Kidney (tissue), 14 donors: ENCODE results near the gene RFESD. TPM values are rescaled to one million over a fixed set of nuclear protein-coding genes. Genes with fewer than 3 reads are reported as not detected.

Experiments
- DNase-seq, 5 donors: peaks; one replicate each; pipeline ENCODE4 v3.0.0-alpha.2; 2013 to 2020
- FAIRE-seq: peaks from 2 replicates; lab custom pipeline; 2012; peaks lifted over from hg19 to GRCh38; lab: Jason Lieb, UNC
- H3K27ac ChIP-seq, 2 donors: one replicate each; pipeline ENCODE4 v1.7.0; 2013; ENCODE audit warnings: low read depth in 2 of 2, low read length in 2 of 2, inconsistent platforms in 1 of 2
- H3K27me3 ChIP-seq: one replicate; pipeline ENCODE4 v1.7.1; 2013; ENCODE audit warnings: low read length, inconsistent platforms; ENCODE audit not compliant: control insufficient read depth, insufficient read depth
- H3K36me3 ChIP-seq, 3 donors: one replicate each; pipeline versions ENCODE4 v1.7.0 to v1.7.1; 2013; ENCODE audit warnings: low read length in 3 of 3, control low read depth in 1 of 3, inconsistent platforms in 1 of 3; ENCODE audit not compliant: insufficient read depth in 3 of 3, control insufficient read depth in 2 of 3
- H3K4me1 ChIP-seq, 3 donors: one replicate each; pipeline versions ENCODE4 v1.7.0 to v1.7.1; 2013; ENCODE audit warnings: low read length in 3 of 3, inconsistent platforms in 1 of 3, low read depth in 1 of 3; ENCODE audit not compliant: control insufficient read depth in 2 of 3, insufficient read depth in 2 of 3
- H3K4me3 ChIP-seq, 3 donors: one replicate each; pipeline versions ENCODE4 v1.7.0 to v1.8.1; 2013; ENCODE audit warnings: low read length in 3 of 3, control low read depth in 1 of 3, inconsistent platforms in 1 of 3
- H3K9ac ChIP-seq, 3 donors: one replicate each; pipeline versions ENCODE4 v1.7.0 to v1.7.1; 2013; ENCODE audit warnings: low read length in 3 of 3, control low read depth in 1 of 3, inconsistent platforms in 1 of 3
- H3K9me3 ChIP-seq, 3 donors: one replicate each; pipeline versions ENCODE4 v1.7.0 to v1.7.1; 2013; ENCODE audit warnings: low read length in 3 of 3, control low read depth in 1 of 3, inconsistent platforms in 1 of 3; ENCODE audit not compliant: control insufficient read depth in 2 of 3, insufficient read depth in 1 of 3
- intact Hi-C: fragments of 100-400 bp; cut with DNase I; formaldehyde crosslinking; loops from one replicate; pipeline ENCODE4 v1.11.1; 2022
- polyA plus RNA-seq: library from polyadenylated mRNA; stranded (reverse); fragments of 350-450 nt; fragmentation: Illumina TruSeq; extraction: RNeasy Lipid Tissue Mini Kit (QIAGEN cat#74804); gene quantifications from one replicate; pipeline ENCODE4 v1.2.3, GENCODE V29; 2014; ENCODE audit warnings: low read depth, low replicate concordance; ENCODE audit not compliant: insufficient read depth
- total RNA-seq: library from RNA; stranded (reverse); fragmentation: NEBNext Ultra II Directional; extraction: Animal tissue kit (Norgen Biotek cat#: 25700); gene quantifications from one replicate; pipeline ENCODE4 v1.2.1, GENCODE V29; 2021
- TF ChIP-seq, protein P1 (sequence below): IDR thresholded peaks from 3 replicates; pipeline ENCODE4 v1.5.1; 2012; ENCODE audit warnings: mild to moderate bottlenecking, moderate library complexity, borderline replicate concordance; ENCODE audit not compliant: insufficient read depth; ENCODE audit errors: extremely low read depth
- donor health status: control.
- donor health status: control.
- donor health status: control.
- donor health status: control.
- donor health status: control.
- donor health status: DM: yes; HTN: yes; CAD: no.
- donor health status: Normal renal cell carcinoma (clear cell type).

RFESD gene
- total and polyA plus RNA-seq, 2 donors from 2014 or later, result 2.6 to 4.0 TPM

GRCh38 chr5:95633671-95634070 is 12.9 kb upstream of the RFESD start:
- TF ChIP-seq, protein P1, sequence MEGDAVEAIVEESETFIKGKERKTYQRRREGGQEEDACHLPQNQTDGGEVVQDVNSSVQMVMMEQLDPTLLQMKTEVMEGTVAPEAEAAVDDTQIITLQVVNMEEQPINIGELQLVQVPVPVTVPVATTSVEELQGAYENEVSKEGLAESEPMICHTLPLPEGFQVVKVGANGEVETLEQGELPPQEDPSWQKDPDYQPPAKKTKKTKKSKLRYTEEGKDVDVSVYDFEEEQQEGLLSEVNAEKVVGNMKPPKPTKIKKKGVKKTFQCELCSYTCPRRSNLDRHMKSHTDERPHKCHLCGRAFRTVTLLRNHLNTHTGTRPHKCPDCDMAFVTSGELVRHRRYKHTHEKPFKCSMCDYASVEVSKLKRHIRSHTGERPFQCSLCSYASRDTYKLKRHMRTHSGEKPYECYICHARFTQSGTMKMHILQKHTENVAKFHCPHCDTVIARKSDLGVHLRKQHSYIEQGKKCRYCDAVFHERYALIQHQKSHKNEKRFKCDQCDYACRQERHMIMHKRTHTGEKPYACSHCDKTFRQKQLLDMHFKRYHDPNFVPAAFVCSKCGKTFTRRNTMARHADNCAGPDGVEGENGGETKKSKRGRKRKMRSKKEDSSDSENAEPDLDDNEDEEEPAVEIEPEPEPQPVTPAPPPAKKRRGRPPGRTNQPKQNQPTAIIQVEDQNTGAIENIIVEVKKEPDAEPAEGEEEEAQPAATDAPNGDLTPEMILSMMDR, result no peak
- DNase-seq, result no peak
- Histone ChIP-seq H3K4me1 (no peaks in the 10 kb centered on the region), H3K36me3 (no peaks in the 10 kb centered on the region), H3K27ac (no peak overlapping the region), H3K4me3 (no peak overlapping the region), H3K27me3 (no peaks in the 10 kb centered on the region), H3K9ac (no peak overlapping the region), H3K9me3 (no peaks in the 10 kb centered on the region)
- FAIRE-seq, result no peak
- intact Hi-C loops, result no loop called here

- TF ChIP-seq, protein P1, result no peak
- Histone ChIP-seq H3K4me1 (no peaks in the 10 kb centered on the region), H3K36me3 (no peaks in the 10 kb centered on the region), H3K4me3 (no peak overlapping the region), H3K27ac (no peak overlapping the region), H3K9ac (no peak overlapping the region), H3K27me3 (no peaks in the 10 kb centered on the region), H3K9me3 (no peaks in the 10 kb centered on the region)
- DNase-seq, result no peak
- intact Hi-C loops, result no loop called here
- FAIRE-seq, result no peak
Observed at GRCh38 chr5:95634081-95634480, 12.5 kb upstream of the RFESD start.

DNA sequence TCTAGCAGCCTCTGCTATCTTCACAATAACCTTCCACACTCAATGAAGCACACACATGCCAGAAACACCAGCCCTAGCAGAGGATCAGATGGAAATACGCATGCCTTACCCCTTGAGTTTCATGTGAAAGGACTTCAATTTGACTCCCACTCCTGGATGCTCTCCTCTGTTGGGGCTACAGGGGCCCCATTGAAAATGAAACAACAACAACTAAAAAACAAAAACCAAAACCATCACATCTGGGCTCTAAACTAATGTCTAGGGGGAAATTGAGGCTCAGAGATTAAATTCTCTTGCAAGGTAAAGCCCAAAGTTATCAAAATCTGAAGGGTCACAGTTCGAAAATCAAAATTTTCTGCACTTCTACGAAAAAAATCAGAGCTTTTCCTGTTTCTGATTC is 7.9 kb upstream of the RFESD start:
- Histone ChIP-seq H3K4me3 (no peak overlapping the region), H3K36me3 (no peaks in the 10 kb centered on the region)
- no peak for FAIRE-seq

More for the DNA sequence above, 7.9 kb upstream of the RFESD start:
- Histone ChIP-seq H3K27ac (no peak overlapping the region), H3K9me3 (no peaks in the 10 kb centered on the region), H3K9ac (no peak overlapping the region), H3K27me3 (no peaks in the 10 kb centered on the region), H3K4me1 (no peaks in the 10 kb centered on the region)
- intact Hi-C loops, result no loop called here
- DNase-seq, result no peak
- TF ChIP-seq, protein P1, result no peak
